Immature natural killer cell (primary cell): Measurements from ENCODE around the gene TEK. TPM values are rescaled to one million over a fixed set of nuclear protein-coding genes. Genes with fewer than 3 reads are reported as not detected.

Experiments
- DNase-seq, 3 donors: peaks; one replicate each; pipeline ENCODE4 v3.0.0; 2022; ENCODE audit warnings: mixed read lengths in 1 of 3
- H3K27ac Mint-ChIP-seq, 6 donors: one replicate each; pipeline ENCODE4 v1.8.0; 2020; ENCODE audit warnings: mixed read lengths in 6 of 6, mild to moderate bottlenecking in 5 of 6, inconsistent platforms in 4 of 6, moderate library complexity in 3 of 6
- H3K27me3 Mint-ChIP-seq, 3 donors: one replicate each; pipeline ENCODE4 v1.8.0; 2020 to 2021; ENCODE audit warnings: low read depth in 3 of 3, mild to moderate bottlenecking in 3 of 3, mixed read lengths in 3 of 3, moderate library complexity in 3 of 3, inconsistent platforms in 1 of 3
- H3K36me3 Mint-ChIP-seq, 3 donors: one replicate each; pipeline ENCODE4 v1.8.0; 2020; ENCODE audit warnings: mixed read lengths in 3 of 3, inconsistent platforms in 2 of 3, mild to moderate bottlenecking in 2 of 3
- H3K4me1 Mint-ChIP-seq, 2 donors: one replicate each; pipeline ENCODE4 v1.8.0; 2020; ENCODE audit warnings: inconsistent platforms in 2 of 2, mild to moderate bottlenecking in 2 of 2, mixed read lengths in 2 of 2, moderate library complexity in 1 of 2
- H3K4me3 Mint-ChIP-seq, 5 donors: one replicate each; pipeline ENCODE4 v1.8.0; 2020; ENCODE audit warnings: mild to moderate bottlenecking in 5 of 5, mixed read lengths in 5 of 5, inconsistent platforms in 3 of 5, moderate library complexity in 3 of 5
- H3K9me3 Mint-ChIP-seq, 6 donors: one replicate each; pipeline ENCODE4 v1.8.0; 2020; ENCODE audit warnings: mild to moderate bottlenecking in 6 of 6, mixed read lengths in 6 of 6, inconsistent platforms in 4 of 6, moderate library complexity in 3 of 6
- polyA plus RNA-seq, 3 donors: library from polyadenylated mRNA; unstranded; fragments of 300-500 nt; fragmentation: Illumina TruSeq; gene quantifications; one replicate each; pipeline ENCODE4 v1.2.3, GENCODE V29; 2021

Gene TEK
- polyA plus RNA-seq, 3 donors from 2014 or later = not detected

DNA sequence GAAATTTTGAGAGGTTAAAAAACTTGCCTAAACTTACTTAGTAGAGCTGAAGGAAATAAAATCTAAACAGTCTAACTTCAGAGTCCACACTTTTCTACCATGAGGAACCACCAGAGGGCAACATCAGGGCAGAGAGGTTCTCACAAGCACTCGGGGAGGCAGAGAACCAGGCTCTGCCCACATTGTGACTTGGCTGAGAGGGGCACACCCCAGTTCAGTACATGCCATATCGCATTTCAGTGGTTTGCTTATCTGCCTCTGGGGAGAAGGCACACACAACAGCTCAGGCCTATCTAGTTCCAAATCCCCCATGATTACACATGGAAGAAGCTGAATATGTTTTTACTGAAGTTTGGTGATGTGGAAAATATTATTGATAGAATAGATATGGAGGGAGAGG, 138.7 kb downstream of the TEK start:
- DNase-seq = no peak
- Mint-ChIP-seq H3K27me3 (peaks cover 0 to 3% (median 3%) of the 10 kb centered on the region in 3 donors), H3K9me3 (peaks cover 0 to 9% (median 4%) of the 10 kb centered on the region in 6 donors), H3K4me3 (no peak overlapping the region), H3K27ac (no peak overlapping the region), H3K36me3 (no peaks in the 10 kb centered on the region), H3K4me1 (no peaks in the 10 kb centered on the region)

DNA sequence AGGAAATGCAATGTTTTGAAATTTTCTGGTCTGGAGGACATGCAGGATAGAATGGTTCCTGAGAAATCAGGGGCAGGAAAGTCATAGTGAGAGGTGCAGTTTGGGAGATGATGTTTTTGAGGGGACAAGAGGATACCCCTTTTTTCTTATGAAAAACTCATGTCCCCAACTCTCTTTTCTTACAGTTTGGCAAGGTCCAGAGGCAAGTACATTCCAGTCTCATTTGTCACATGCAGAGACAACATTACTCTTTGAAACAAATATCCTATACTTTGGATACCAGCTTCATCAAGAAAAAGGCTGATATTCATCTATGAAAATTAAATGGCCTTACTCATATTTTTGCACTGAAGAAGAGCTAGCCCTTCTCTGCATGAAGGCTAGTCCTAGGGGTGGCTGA, 139.7 kb downstream of the TEK start:
- no peak for DNase-seq
- Mint-ChIP-seq H3K27me3 (peaks cover 0 to 3% (median 3%) of the 10 kb centered on the region in 3 donors), H3K27ac (no peak overlapping the region), H3K4me3 (no peak overlapping the region), H3K36me3 (no peaks in the 10 kb centered on the region), H3K4me1 (no peaks in the 10 kb centered on the region), H3K9me3 (peaks cover 0 to 9% (median 4%) of the 10 kb centered on the region in 6 donors)

DNA sequence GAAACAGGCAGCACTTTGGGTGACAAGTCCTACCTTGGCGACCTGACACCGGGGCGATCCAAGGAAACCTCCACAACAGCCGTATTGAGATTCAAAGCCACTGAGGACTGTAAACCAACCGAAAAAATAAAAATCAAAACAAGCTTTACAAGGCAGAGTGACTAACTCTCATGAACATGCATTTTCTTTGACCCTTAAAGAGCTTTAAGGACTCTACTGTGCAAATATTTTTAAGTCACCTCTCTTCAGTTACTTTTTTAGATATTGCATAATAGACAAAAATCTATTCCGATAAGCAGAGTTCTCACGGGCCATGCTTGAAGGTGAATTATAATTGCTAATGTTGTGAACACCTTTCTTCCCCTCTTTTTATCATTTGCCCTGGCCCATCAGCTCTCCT, 149.6 kb downstream of the TEK start:
- Mint-ChIP-seq H3K4me1 (no peaks in the 10 kb centered on the region), H3K9me3 (peaks cover 0 to 10% (median 1%) of the 10 kb centered on the region in 6 donors), H3K36me3 (no peaks in the 10 kb centered on the region), H3K27ac (no peak overlapping the region), H3K4me3 (no peak overlapping the region), H3K27me3 (no peaks in the 10 kb centered on the region)
- no peak for DNase-seq

DNA sequence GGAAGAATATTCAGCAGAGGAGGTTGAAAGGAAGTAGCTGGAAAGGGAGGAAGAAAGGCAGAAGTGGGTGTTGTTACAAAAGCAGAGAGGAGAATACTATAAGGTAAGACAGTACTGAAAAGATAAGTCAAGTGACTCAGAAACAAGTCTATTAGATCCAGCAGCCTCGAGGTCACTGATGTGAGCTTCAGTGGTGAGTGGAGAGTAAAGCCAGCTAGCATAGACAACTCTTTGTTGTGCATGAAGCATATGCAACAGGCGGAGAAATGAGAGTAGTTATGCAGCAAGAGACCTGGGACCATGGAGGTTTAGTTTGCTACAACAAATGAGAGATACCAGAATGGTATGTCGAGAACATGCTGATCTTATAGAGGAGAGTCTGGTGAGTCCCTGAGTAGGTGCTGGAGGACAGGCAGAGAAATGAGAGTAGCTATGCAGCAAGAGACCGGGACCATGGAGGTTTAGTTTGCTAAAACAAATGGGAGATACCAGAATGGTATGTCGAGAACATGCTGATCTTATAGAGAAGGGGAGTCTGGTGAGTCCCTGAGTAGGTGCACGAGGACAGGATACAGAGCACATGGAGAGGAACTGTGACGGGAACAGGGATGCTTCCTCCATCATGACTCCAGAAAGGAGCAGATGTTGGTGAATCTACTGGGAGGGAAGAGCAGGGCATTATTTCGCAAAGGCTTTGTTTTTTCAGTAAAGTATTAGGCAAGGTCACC, 151.9 kb downstream of the TEK start:
- H3K27ac Mint-ChIP-seq = no peak overlapping the region
- peaks cover 0 to 2% (median 0%) of the 10 kb centered on the region in 6 donors for H3K9me3 Mint-ChIP-seq
- peaks cover 0 to 3% (median 2%) of the 10 kb centered on the region in 3 donors for H3K27me3 Mint-ChIP-seq
- no peak overlapping the region for H3K4me3 Mint-ChIP-seq
- DNase-seq = no peak
- H3K36me3 Mint-ChIP-seq = no peaks in the 10 kb centered on the region
- no peaks in the 10 kb centered on the region for H3K4me1 Mint-ChIP-seq

DNA sequence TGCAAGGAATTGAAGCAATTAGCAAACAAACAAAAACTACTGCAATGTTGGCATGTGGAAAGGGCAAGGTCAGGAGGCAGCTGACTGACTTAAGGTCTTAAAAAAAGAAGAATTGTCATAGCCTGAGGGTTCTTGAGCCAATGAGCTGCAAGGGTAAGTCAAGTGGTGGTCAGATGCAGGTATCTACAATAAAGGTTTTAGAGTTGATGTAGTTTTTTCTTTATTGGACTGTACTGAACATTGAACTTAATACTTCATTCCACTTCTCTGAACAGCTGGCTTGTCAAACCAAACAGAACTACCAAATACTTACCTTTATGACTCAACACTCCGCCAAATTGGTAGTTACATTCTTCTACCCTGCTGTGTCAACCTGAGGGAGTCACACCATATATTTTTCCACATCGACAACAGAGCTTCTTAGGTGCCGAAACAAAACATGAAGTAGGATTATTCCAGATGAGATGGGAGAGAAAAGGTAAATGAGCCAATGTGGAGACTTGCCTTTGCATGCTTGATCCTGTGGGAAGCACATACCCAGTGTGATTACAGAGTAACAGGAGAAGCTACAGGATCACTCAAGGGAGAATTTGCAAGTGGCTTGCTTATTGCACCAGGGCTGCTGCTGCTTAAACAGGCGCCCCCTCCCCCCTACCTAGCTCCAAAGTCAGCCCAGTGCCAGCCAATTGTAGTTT, 152.6 kb downstream of the TEK start:
- Mint-ChIP-seq H3K27me3 (peaks cover 2 to 4% (median 3%) of the 10 kb centered on the region in 3 donors), H3K9me3 (no peaks in the 10 kb centered on the region), H3K4me1 (no peaks in the 10 kb centered on the region), H3K4me3 (no peak overlapping the region), H3K27ac (no peak overlapping the region), H3K36me3 (no peaks in the 10 kb centered on the region)
- DNase-seq = no peak

DNA sequence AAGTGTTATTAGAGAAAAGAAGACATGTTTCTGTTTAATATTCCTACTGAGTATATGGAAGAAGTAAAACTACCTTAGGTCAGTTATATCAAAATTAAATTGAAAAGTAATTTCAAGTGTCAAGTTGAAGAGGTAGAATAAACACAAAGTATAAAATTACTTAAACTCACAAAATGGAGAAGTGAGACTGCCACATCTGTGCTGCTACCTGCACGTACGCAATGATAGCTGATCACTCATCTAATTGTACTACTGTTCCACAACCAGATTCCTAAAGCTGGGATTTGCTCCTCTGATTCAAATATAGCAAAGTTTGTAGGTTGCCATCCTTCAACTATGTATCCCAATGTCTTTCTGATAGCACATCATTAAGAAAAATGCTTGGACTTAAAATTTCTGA, 163.1 kb downstream of the TEK start:
- no peaks in the 10 kb centered on the region for H3K36me3 Mint-ChIP-seq
- H3K4me1 Mint-ChIP-seq = no peaks in the 10 kb centered on the region

DNA sequence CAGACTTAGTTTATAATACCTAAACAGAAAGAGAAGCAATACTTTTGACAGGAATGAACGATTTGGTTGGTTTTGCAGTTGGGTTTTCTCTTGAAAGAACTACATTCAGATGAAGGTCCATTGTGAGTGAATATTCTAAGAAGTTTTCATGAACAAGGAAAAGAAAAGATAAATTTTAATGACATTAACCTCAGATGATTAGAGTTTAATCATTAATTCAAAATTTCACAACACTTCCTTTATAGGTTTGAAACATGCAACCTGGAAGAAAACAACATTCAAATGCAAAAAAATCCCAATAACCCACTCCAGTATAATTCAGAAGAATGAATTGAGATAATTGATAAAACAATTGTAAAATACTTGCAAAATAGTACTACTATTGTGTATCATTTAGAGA, 164.2 kb downstream of the TEK start:
- H3K4me1 Mint-ChIP-seq = no peaks in the 10 kb centered on the region
- H3K27me3 Mint-ChIP-seq = no peaks in the 10 kb centered on the region
- no peak overlapping the region for H3K27ac Mint-ChIP-seq
- H3K4me3 Mint-ChIP-seq = no peak overlapping the region
- DNase-seq = no peak
- peaks cover 0 to 2% (median 0%) of the 10 kb centered on the region in 6 donors for H3K9me3 Mint-ChIP-seq
- no peaks in the 10 kb centered on the region for H3K36me3 Mint-ChIP-seq

More for the DNA sequence above, 163.1 kb downstream of the TEK start:
- H3K9me3 Mint-ChIP-seq = peaks cover 0 to 2% (median 0%) of the 10 kb centered on the region in 6 donors
- no peak for DNase-seq
- no peaks in the 10 kb centered on the region for H3K27me3 Mint-ChIP-seq
- H3K4me3 Mint-ChIP-seq = no peak overlapping the region
- no peak overlapping the region for H3K27ac Mint-ChIP-seq

DNA sequence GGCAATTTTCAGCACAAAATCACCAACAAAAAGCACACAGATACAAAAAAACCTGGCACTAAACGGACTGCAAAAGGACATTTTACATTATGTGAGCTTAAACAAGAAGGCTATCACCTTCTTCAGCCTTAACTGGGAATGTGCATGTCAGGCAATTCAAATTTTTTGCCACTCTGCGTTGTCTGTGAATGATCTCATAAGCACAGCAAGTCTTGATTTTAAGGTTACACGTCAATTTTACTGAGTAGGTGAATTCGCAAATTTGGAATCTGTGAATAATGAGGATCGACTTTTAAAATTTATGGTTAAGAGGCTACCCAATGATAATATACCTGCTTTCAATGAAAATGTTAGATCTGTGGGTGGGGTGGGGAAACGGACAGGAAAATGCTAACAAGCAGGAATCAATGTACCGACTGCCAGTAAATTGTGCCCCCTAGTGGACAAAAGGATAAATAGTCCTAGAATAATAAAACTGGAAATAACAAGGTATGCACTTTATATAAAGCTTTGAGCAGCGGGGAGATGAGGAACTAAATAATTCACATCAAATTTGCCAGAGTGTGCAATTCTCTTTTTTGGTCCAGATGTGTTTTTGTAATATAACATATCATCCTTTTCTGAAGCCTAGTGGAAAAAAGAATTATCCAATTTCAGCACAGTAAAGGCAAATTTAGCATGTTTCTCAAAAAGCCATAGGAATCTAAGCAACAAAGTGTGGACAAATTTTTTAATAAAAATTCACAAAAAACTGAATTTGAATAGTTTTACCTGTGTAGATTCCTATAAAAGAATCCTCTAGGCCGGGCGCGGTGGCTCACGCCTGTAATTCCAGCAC, 167.4 kb downstream of the TEK start:
- H3K27me3 Mint-ChIP-seq = peaks cover 0 to 1% (median 0%) of the 10 kb centered on the region in 3 donors
- H3K4me3 Mint-ChIP-seq = no peak overlapping the region
- H3K36me3 Mint-ChIP-seq = no peaks in the 10 kb centered on the region
- DNase-seq = peak; percentile 6 to 29 (median 19)
- H3K9me3 Mint-ChIP-seq = no peaks in the 10 kb centered on the region
- H3K27ac Mint-ChIP-seq = no peak overlapping the region
- no peaks in the 10 kb centered on the region for H3K4me1 Mint-ChIP-seq

DNA sequence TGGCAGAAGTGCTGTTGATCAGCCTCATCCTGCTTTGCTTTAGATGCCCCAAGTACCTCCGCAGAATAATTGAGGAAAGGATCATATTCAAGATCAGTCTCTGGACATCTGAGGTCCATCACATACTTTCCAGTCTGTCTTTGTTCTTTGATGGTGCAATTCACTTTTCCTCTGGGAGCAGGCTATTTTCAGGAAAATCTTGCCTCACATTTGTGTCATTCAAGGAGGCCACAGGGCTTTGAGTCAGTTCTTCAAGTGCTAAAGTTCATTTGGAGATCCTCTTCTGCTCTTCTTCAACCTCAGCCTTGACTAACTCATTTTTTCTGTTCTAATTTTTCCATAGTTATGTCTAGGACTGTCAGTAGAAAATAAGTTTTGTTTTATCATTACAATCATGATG, 169.3 kb downstream of the TEK start:
- no peaks in the 10 kb centered on the region for H3K36me3 Mint-ChIP-seq
- H3K4me1 Mint-ChIP-seq = no peaks in the 10 kb centered on the region
- H3K9me3 Mint-ChIP-seq = peaks cover 0 to 2% (median 0%) of the 10 kb centered on the region in 6 donors
- peaks cover 0 to 2% (median 2%) of the 10 kb centered on the region in 3 donors for H3K27me3 Mint-ChIP-seq
- no peak for DNase-seq
- H3K27ac Mint-ChIP-seq = no peak overlapping the region
- no peak overlapping the region for H3K4me3 Mint-ChIP-seq

DNA sequence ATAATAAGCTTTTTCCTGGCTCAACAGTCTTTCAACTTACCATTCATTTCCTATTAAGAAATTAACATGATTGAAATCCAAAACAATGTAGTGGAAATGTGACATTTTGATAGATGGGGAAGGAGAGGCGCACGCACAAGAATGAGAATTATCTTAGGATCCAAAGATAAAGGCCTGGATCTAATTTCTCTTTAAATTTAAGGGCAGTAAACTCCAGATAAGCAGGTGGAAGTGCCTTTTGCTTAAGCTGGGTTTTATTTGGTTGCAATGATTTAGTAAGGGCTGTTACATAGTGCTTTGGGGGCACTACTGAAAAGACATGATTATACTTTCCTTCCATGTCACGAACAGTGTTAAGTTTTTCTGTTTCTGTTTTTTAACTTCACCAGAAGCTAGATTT, 170.6 kb downstream of the TEK start:
- Mint-ChIP-seq H3K4me1 (no peaks in the 10 kb centered on the region), H3K9me3 (peaks cover 0 to 2% (median 0%) of the 10 kb centered on the region in 6 donors), H3K27ac (no peak overlapping the region), H3K4me3 (no peak overlapping the region), H3K36me3 (no peaks in the 10 kb centered on the region), H3K27me3 (peaks cover 0 to 2% (median 2%) of the 10 kb centered on the region in 3 donors)
- no peak for DNase-seq

Other genes starting within 250 kb of the TEK start
- 10 to 100 TPM; 14.5 to 16.7 (median 16.7) TPM for gene CAAP1, start 216.4 kb upstream of the TEK start, polyA plus RNA-seq
- 10 to 100 TPM; 11.4 to 26.5 (median 24.2) TPM for gene PLAA, start 162.0 kb upstream of the TEK start, polyA plus RNA-seq
- 1 to 10 TPM; 4.3 to 9.7 (median 4.6) TPM for gene IFT74, start 152.8 kb upstream of the TEK start, polyA plus RNA-seq
- under 1 TPM in 2 of 3 donors, not detected in 1; 0.12 to 0.34 TPM for gene LRRC19, start 103.6 kb upstream of the TEK start, polyA plus RNA-seq
- gene EQTN, start 187.9 kb downstream of the TEK start, polyA plus RNA-seq = not detected